ENCODE data around the gene TACR1.
"Not testable (repeated sequence)": the region's sequence is repeated elsewhere in the genome, so short reads cannot be mapped to it uniquely, and the experiment has no call there.

The TACR1 gene

DNA sequence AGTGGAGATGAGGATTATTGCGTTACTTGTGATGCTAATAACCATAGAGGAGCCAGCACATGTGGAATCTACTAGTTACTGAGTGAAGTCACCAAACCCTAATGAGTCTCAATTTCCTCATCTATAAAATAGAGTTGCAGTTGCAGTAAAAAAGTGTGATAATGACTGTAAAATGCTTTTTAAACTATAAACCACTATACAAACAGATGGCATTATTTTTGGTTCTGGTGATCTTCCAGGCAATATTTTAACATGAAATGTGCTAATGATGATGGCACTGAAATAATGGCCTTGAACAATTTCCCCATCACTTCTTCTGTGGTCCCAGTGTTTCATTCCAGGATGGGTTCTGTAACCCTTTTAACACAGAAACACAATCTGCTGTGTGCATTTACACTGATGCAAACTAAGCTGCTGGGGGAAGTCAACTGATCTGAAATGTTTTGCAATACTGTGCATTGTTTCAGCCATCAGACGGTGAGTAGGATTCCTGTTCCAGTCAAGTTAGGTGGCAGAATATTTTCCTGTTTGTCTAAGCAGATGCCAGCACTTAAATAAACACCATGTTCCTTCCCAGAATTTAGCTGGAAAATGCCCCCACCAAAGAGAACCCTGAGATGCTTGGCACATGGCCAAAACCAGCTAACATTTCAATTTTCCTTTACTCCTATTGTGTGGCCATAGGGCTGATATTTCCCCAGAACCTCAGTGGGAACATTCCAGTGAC lies 52.6 kb downstream of the TACR1 start:
- no peaks in the 10 kb centered on the region for H3K79me2 ChIP-seq (ENCODE audit: low read length)
- H2AFZ ChIP-seq (ENCODE audit: low read length): no peak overlapping the region
- no peaks in the 10 kb centered on the region for H3K4me1 ChIP-seq (ENCODE audit: low read length)
- no peaks in the 10 kb centered on the region for H4K20me1 ChIP-seq (ENCODE audit: insufficient read depth, low read length)
- H3K9ac ChIP-seq (ENCODE audit: low read length): no peak overlapping the region
- H3K27me3 ChIP-seq (replicated peaks; ENCODE audit: insufficient read depth, low read length): no peaks in the 10 kb centered on the region
- no peak overlapping the region for H3K4me2 ChIP-seq (ENCODE audit: low read depth, low read length)
- no peaks in the 10 kb centered on the region for H3K9me3 ChIP-seq (replicated peaks; ENCODE audit: insufficient read depth, low read length)
- H3K36me3 ChIP-seq (replicated peaks; ENCODE audit: insufficient read depth, low read length): no peaks in the 10 kb centered on the region
- no peak overlapping the region for H3K4me3 ChIP-seq (ENCODE audit: low read length)
- H3F3A ChIP-seq (ENCODE audit: insufficient read depth, low read length): no peaks in the 10 kb centered on the region
- no peaks in the 10 kb centered on the region for H3K9me2 ChIP-seq (replicated peaks; ENCODE audit: insufficient read depth, low read length)
- DNase-seq: no peak
- TF ChIP-seq, protein P1, sequence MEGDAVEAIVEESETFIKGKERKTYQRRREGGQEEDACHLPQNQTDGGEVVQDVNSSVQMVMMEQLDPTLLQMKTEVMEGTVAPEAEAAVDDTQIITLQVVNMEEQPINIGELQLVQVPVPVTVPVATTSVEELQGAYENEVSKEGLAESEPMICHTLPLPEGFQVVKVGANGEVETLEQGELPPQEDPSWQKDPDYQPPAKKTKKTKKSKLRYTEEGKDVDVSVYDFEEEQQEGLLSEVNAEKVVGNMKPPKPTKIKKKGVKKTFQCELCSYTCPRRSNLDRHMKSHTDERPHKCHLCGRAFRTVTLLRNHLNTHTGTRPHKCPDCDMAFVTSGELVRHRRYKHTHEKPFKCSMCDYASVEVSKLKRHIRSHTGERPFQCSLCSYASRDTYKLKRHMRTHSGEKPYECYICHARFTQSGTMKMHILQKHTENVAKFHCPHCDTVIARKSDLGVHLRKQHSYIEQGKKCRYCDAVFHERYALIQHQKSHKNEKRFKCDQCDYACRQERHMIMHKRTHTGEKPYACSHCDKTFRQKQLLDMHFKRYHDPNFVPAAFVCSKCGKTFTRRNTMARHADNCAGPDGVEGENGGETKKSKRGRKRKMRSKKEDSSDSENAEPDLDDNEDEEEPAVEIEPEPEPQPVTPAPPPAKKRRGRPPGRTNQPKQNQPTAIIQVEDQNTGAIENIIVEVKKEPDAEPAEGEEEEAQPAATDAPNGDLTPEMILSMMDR (IDR thresholded peaks at IDR 0.05; ENCODE audit: low read length): no peak
- TF ChIP-seq EZH2phosphoT487 (IDR thresholded peaks at IDR 0.05; ENCODE audit: low read length): no peak
- no peak for TF ChIP-seq EZH2 (optimal IDR thresholded peaks at IDR 0.05; ENCODE audit: low read depth, low read length)
- H3K27ac ChIP-seq (ENCODE audit: low read length): no peak overlapping the region

DNA sequence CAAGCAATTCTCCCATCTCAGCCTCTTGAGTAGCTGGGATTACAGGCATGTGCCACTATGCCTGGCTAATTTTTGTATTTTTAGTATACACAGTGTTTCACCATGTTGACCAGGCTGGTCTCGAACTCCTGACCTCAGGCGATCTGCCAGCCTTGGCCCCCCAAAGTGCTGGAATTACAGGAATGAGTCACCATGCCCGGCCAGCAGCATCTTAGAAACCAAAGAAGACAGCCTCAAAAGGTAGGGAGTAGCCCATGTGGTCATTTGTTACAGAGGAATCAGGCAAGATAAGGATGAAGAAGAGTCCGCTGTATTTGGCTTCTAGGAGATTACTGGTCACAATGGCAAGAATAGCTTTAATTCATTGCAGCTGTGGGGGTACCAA lies 53.1 kb downstream of the TACR1 start:
- not testable (repeated sequence) for H3K4me3 ChIP-seq (ENCODE audit: low read length); H3F3A ChIP-seq (ENCODE audit: insufficient read depth, low read length); DNase-seq

DNA sequence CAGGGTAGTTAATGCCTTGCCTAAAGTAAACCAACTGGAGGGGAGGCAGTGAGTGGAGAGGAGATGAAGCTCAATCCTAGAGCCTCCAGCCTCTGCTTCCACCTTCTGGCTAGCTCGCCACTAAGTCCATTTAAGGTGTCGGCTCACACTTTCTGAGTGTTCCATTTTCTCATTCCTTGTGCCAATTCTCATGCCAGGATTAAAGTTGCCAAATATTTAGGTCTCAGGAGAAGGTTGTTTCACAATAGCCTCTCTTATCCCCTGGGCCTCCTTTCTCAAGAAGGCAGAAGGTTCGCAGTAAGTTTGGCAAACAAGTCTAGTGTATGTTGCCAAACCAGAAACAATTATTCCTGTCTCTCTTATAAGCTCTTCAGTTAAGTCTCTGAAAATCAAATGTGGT lies 57.2 kb downstream of the TACR1 start:
- H3K4me1 ChIP-seq (ENCODE audit: low read length): no peaks in the 10 kb centered on the region
- no peak overlapping the region for H3K27ac ChIP-seq (ENCODE audit: low read length)
- H3K36me3 ChIP-seq (replicated peaks; ENCODE audit: insufficient read depth, low read length): no peaks in the 10 kb centered on the region
- H3K4me2 ChIP-seq (ENCODE audit: low read depth, low read length): no peak overlapping the region
- no peaks in the 10 kb centered on the region for H3F3A ChIP-seq (ENCODE audit: insufficient read depth, low read length)
- H3K9me2 ChIP-seq (replicated peaks; ENCODE audit: insufficient read depth, low read length): no peaks in the 10 kb centered on the region
- TF ChIP-seq, protein P1 (IDR thresholded peaks at IDR 0.05; ENCODE audit: low read length): no peak
- TF ChIP-seq EZH2phosphoT487 (IDR thresholded peaks at IDR 0.05; ENCODE audit: low read length) (no peak), EZH2 (optimal IDR thresholded peaks at IDR 0.05; ENCODE audit: low read depth, low read length) (no peak)
- H3K4me3 ChIP-seq (ENCODE audit: low read length): no peak overlapping the region
- H3K27me3 ChIP-seq (replicated peaks; ENCODE audit: insufficient read depth, low read length): no peaks in the 10 kb centered on the region
- DNase-seq: no peak
- no peaks in the 10 kb centered on the region for H3K79me2 ChIP-seq (ENCODE audit: low read length)
- no peak overlapping the region for H3K9ac ChIP-seq (ENCODE audit: low read length)
- no peaks in the 10 kb centered on the region for H3K9me3 ChIP-seq (replicated peaks; ENCODE audit: insufficient read depth, low read length)
- no peaks in the 10 kb centered on the region for H4K20me1 ChIP-seq (ENCODE audit: insufficient read depth, low read length)
- H2AFZ ChIP-seq (ENCODE audit: low read length): no peak overlapping the region

More for the DNA sequence above, 53.1 kb downstream of the TACR1 start:
- H2AFZ ChIP-seq (ENCODE audit: low read length); H3K27me3 ChIP-seq (replicated peaks; ENCODE audit: insufficient read depth, low read length); H4K20me1 ChIP-seq (ENCODE audit: insufficient read depth, low read length); H3K4me1 ChIP-seq (ENCODE audit: low read length); H3K4me2 ChIP-seq (ENCODE audit: low read depth, low read length); H3K9me2 ChIP-seq (replicated peaks; ENCODE audit: insufficient read depth, low read length); H3K9me3 ChIP-seq (replicated peaks; ENCODE audit: insufficient read depth, low read length); H3K9ac ChIP-seq (ENCODE audit: low read length); H3K36me3 ChIP-seq (replicated peaks; ENCODE audit: insufficient read depth, low read length); H3K27ac ChIP-seq (ENCODE audit: low read length); H3K79me2 ChIP-seq (ENCODE audit: low read length): not testable (repeated sequence)

DNA sequence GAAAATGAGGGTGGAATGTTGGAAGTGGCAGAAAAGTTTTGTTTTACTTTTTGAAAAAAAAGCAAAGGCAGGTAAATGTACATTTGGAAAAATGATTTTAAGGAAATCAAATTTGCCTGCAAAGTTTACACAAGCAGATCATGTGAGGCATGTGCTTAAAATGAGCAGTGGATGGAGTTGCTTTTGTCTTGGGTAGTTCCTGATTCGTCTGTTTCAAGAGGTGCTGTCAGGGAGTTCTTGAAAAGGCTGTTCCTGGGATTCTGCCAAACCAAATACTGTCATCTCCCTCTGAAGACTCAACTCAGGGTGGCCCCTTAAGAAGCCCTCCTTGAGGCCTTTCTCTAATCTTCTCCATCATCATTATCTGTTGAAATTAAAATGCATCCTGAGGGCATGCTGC lies 59.0 kb downstream of the TACR1 start:
- H3K79me2 ChIP-seq (ENCODE audit: low read length): no peaks in the 10 kb centered on the region
- H3K27me3 ChIP-seq (replicated peaks; ENCODE audit: insufficient read depth, low read length): no peaks in the 10 kb centered on the region
- no peak overlapping the region for H3K4me3 ChIP-seq (ENCODE audit: low read length)
- no peaks in the 10 kb centered on the region for H3K9me2 ChIP-seq (replicated peaks; ENCODE audit: insufficient read depth, low read length)
- no peak for DNase-seq
- H3F3A ChIP-seq (ENCODE audit: insufficient read depth, low read length): no peaks in the 10 kb centered on the region
- no peak overlapping the region for H3K9ac ChIP-seq (ENCODE audit: low read length)
- no peaks in the 10 kb centered on the region for H4K20me1 ChIP-seq (ENCODE audit: insufficient read depth, low read length)
- no peak overlapping the region for H3K27ac ChIP-seq (ENCODE audit: low read length)
- no peak overlapping the region for H2AFZ ChIP-seq (ENCODE audit: low read length)
- no peaks in the 10 kb centered on the region for H3K9me3 ChIP-seq (replicated peaks; ENCODE audit: insufficient read depth, low read length)
- no peaks in the 10 kb centered on the region for H3K36me3 ChIP-seq (replicated peaks; ENCODE audit: insufficient read depth, low read length)
- no peak overlapping the region for H3K4me2 ChIP-seq (ENCODE audit: low read depth, low read length)
- TF ChIP-seq, protein P1 (IDR thresholded peaks at IDR 0.05; ENCODE audit: low read length): no peak
- TF ChIP-seq EZH2phosphoT487 (IDR thresholded peaks at IDR 0.05; ENCODE audit: low read length) (no peak), EZH2 (optimal IDR thresholded peaks at IDR 0.05; ENCODE audit: low read depth, low read length) (no peak)
- no peaks in the 10 kb centered on the region for H3K4me1 ChIP-seq (ENCODE audit: low read length)
